Measurements from ENCODE around the gene SEC22A. TPM values are rescaled to one million over a fixed set of nuclear protein-coding genes. Genes with fewer than 3 reads are reported as not detected.

SEC22A gene
- total and polyA plus RNA-seq, 2 of the 8 experiments (the other 6 are each of a cell fraction or from before 2014, with no cell fraction given): 10.6 to 17.1 TPM

GRCh38 chr3:123310741-123311140 lies 109.0 kb downstream of the SEC22A start (continued):
- TF ChIP-seq CHD7 (IDR thresholded peaks at IDR 0.05; ENCODE audit: insufficient replicate concordance, low read length): no peak
- no peak for TF ChIP-seq ATF3 (IDR thresholded peaks at IDR 0.05; ENCODE audit: insufficient read depth, low read depth, low read length)
